Fibroblast of upper back skin (primary cell): ENCODE results near the gene HDAC9.
"Not testable (repeated sequence)": the region's sequence is repeated elsewhere in the genome, so short reads cannot be mapped to it uniquely, and the experiment has no call there.

Experiments
- DNase-seq: peaks from one replicate; pipeline ENCODE4 v3.0.0-alpha.2; 2013

Gene HDAC9

DNA sequence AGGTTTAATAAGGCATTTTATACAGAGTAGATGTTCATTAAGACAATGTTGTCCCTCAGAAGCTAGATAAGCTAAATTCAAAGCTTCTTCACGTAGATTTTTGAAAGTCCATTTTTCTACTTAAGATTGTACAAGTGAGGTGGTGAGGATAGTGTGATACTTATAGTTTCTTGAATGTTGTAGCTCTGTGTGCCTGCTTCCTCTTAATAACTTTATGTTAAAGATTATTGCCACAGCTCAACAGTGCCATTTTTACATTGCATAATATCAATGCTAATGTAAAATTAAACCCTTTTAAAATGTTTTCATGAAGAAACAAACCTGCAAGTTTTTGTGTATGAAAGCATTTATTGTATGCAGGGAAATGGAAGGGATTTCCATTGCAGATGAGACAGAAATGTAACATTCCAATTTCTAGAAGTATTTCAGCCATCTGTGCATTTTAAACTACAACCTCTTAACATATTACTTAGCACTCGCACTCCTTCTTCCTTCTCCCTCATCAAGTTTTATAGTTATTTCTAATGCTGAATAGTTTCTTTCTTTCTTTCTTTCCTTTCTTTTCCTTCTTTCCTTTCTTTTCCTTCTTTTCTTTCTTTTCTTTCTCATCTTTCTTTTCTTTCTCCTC lies 409.9 kb downstream of the HDAC9 start:
- no peak for DNase-seq

DNA sequence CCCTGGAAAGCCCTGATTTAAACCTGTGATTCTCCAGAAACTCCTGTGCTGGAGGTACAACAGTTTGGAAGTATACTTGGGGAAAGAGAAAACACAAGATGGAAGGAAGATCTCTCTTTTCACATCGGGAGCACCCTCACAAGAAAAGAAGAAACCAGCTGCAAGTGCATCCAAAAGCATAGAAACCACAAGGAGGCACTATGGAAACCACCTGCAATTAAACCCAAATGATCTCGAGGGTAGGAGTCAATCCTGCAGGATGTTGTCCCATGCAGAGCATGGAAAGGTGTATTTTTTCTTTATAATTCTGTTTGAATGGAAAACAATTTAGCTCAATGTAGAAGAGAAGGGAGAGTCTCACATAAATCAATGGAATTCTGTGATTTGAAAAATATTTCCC lies 411.4 kb downstream of the HDAC9 start:
- no peak for DNase-seq

DNA sequence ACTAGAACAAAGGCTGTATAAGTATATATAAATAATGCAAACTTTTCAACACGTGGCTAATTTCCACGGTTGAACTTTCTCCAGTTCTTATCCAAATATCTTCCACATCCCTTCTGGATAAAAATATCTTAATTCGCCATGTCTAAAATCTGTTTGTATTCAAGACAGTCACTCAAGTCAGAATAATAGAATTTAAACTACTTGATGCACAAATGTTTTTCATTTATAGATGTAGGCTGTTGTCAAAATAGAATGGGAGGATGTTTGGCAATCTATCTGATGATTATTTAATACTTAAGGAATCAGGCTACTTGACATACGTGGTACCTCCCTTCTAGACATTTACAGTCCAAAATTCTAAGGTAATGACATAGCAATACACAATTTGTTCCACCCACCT lies 417.6 kb downstream of the HDAC9 start:
- peak; percentile 41 for DNase-seq

DNA sequence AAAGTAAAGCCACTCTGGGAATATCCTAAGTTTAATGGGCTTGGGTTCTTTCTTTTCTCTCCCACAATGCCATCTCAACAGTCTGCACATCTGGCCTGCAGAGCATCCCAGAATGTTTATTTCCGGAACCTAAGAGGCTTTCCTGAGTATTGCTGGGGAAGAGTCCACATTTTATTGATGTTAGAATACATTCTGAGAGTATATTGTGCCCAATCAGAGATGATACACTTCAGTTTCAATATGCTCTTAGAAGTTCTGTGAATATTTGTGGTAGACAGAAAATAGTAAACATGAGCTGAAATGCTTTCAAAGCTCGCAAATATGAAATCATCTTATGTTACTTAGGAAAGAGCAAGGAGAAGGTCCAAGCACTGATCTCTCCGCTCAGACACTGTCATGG lies 421.3 kb downstream of the HDAC9 start:
- DNase-seq: no peak

DNA sequence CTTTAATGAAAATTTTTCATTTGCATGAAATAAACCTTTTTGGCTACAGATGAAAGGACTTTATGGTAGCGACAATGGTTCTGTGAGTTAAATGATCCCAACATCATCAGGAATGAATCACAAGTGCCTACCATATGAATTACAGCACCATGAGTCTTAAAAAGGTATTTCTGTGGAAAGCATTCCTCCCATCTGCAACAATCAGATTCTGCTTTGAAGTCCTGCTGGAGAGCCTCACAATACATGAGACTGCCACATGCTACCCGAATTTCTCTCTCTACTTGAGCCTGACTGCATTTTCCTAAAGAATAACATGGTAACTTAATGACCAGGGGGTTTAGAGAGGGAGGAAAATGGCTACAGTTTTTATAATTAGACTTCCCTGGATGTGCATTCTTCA lies 431.6 kb downstream of the HDAC9 start:
- DNase-seq: peak; percentile 84

DNA sequence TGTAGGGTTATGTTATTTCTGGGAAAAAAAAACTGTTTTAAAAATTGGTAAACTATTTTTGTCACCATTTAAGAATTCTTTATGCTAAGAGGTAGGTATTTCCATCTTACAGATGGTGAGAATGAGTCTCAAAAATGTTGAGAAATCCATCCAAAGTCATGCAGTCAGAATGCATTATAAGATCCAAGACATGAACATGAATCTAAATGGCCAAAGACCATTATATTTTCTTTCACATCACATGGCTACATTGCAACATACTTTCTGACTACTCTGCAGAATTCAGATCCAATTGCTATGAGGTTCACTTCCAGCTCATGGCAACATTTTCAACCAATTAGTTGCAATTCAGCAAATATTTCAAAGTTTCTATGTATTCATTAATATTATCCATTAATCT lies 440.7 kb downstream of the HDAC9 start:
- DNase-seq: peak; percentile 56

DNA sequence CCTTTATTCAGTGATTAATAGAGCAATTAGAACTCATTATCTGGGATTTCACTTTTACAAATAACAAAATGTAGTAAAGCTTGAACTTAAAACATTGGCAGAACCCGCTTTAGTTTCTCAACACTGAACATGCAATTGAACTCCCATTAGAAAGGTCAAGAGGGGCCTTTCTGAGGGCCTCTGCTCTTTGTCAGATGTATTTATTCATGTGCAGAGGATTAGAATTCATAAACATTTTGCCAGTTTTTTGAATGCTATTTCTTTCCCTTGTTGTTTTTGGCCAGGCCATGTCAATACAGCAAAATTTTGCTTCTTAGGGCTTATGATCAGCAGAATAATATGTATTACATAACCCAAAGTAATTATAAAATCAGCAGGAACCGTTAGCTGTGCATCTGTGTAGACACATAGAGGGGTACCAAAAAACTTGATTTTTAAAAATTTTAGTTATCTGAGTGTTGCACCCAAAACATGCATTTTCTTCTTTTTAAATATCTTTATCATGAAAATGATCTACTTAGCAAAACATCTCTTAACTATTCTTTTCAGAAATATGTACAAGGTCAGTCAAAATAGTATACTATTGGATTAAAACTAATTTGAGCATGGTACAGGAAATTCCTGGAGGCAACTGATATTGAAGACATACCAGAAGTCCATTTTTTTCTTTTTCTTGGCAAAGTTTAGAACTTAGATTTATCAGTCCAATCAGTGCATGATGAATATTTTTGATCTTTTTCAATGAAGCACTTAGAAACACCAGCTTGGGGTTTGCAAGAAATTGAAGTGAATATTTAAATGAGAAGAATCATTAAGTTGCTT lies 444.4 kb downstream of the HDAC9 start:
- DNase-seq: no peak

DNA sequence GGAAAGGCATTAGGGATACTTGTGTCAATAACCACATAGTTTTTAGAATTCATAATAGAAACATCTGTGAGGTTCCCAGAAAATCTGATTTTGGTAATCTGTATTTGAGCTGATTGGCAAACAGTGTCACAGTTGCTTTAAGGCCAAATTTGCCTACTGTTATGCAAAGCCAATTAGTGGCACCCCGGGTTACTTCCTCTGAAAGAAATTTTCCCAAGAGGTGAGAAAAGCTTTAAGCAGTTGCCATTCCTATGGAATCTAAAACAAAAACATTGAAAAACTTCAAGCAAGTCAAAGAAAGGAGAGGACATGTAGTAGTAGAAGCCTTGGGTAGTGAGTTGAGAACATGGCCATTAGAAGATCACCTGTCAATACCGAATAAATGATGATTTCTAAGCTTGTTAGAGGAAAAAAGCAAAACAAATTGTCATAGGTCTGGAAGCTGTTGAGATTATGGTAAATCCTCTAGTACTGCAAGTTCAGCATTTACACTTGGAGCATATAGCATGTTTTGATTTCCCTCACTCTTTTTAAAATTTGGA lies 445.1 kb downstream of the HDAC9 start:
- DNase-seq: no peak

DNA sequence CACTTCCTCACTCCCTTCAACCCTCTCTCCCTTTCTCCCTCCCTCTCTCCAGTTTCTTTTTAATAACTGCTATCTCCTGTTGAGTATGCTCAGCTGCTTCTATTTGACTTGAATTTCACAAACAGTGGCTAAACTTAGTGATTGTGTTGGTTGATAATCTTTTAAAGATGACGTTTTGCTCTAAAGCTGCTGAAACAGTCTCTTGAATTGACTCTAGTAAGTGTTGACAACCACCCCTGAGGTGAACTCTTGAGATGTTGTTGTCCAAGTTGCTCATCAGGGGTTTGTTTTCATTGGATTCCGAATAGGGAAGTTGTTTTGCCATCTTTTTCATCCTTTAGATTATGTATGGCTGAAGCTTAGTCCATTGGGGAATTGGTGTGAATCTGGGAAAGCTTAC lies 445.7 kb downstream of the HDAC9 start:
- DNase-seq: peak; percentile 11

DNA sequence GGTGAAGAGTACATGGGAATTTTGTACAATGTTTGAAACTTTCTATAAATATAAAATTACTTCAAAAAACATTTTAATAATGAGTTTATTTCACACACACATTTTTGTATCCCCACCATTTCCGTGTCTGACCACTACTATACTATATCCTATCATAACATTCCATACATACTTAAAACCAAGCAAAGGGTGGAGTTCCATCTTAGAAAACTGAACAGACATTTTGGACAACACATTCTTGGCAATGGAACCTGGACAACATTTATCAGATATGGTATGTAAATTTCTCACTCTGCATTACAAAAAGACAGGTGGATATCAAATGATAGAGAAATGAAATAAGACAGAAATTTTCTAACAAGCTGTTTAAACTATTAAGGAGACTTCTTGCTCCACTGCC lies 453.0 kb downstream of the HDAC9 start:
- DNase-seq: peak; percentile 34

DNA sequence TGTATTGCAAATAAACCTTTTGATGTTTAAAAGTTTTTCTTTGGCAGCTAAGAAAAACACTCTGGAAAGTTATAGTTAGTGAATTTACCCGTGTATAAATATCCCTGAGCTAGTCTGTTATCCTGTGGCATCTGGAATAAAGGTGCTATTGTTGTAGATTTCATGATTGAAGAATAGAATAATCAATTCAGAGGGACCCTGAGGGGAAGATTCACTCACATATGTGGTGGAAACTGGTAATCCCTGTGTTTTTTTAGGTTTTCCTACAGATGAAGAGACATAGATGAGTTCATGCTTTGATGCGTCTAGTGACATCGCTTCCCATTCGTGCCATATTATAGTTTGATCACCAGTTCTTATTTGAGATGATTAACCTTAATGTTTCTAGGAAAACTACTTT lies 457.3 kb downstream of the HDAC9 start:
- DNase-seq: no peak

DNA sequence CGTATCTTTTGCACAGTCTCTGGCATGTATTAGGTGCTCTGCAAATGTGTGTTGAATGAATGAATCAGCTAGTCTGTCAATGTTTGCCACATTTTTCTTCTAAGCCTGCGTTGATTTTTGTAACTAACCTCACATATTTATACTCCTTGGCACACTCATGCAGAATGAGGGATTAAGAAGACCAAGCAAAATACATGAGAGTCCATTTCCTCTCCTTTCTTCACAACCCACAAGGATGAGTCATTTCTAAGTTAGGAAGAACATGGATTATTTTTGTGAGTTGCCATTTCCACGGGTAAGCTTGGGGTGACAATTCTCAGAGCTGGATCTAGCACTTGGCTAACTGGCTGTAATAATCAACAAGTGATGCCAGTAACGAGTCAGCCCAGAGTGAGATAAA lies 463.1 kb downstream of the HDAC9 start:
- DNase-seq: peak; percentile 86

DNA sequence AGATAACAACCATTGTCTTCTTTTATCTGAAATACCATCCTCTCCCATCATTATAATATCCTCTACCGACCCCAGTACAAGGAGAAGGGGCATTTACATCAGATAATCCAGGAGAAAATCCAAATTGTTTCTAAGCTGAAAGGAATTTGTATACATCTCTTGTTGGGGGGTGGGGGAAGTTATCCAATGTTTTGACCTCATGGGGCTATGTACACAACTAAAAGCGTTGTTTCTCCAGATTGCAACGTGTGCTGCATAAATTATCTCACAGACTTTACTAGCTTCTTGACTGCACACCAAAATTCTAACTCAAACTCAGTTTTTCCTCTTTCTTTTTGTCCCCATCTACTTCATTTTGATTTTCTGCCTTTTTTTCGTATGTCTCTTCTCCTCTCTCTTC lies 465.2 kb downstream of the HDAC9 start:
- DNase-seq: peak; percentile 55

DNA sequence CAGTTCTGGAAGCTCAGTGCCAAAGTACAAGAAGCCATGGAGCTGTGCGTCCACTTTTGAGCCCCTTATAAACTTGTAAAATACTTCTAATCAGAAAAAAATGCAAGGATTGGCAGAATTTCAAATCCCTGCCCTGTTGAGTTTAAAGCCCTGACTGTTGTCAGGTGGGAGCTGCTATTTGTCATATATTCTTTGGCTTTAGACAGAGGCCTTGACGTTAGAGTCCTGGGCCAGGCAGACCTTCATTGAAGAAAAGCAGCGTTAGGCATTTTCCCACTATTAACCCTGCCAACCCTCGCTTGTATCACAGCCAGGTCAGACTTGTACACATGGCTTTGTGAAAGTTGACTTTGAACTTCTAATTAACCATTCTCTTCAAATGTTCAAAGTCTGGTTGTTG lies 466.5 kb downstream of the HDAC9 start:
- peak; percentile 62 for DNase-seq

DNA sequence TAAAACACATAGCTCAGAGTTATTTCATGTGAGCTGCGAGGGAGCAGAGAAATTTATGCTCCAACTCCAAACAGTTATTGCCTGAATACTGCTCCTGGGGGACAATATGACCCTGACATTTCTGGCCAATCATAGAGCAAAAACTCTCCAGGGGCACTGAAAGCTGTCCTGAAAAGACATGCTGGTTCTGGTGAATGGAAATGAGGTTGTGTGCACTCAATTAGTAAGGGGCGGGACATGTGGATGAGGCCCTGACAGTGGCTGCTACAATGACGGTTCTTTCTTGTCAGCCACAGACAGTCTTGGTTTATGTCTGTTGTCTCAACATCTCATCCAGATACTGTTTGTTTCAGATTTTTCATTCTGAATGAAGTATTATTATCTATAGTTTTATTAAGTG lies 470.1 kb downstream of the HDAC9 start:
- no peak for DNase-seq

DNA sequence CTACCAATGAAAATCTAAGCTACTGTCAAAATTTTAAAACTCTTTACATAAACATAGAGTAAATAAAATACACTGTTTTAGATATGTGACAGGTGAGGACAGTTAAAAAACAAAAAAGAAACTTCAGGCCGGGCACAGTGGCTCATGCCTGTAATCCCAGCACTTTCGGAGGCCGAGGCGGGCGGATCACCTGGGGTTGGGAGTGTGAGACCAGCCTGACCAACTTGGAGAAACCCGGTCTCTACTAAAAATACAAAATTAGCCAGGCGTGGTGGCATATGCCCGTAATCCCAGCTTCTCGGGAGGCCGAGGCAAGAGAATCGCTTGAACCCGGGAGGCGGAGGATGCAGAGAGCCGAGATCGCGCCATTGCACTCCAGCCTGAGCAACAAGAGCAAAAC lies 472.2 kb downstream of the HDAC9 start:
- DNase-seq: not testable (repeated sequence)

DNA sequence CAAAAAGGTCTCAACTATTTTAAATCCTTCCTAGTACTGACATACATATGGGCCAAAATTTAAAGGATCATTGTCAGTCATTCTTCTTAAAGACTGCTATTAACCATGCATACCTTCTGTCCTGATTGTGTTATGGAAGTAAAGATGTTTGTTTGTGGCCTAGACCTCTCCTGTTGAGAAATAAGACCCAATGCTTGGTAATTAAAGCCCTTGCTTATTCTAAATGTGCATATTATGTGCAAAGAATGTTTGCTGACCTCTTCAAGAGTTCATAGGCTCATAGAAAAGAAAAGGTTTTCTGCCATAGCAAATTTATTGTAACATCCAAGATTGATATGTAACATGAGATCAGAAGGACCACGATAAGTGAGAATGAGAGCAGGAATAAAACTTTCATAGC lies 476.3 kb downstream of the HDAC9 start:
- no peak for DNase-seq

DNA sequence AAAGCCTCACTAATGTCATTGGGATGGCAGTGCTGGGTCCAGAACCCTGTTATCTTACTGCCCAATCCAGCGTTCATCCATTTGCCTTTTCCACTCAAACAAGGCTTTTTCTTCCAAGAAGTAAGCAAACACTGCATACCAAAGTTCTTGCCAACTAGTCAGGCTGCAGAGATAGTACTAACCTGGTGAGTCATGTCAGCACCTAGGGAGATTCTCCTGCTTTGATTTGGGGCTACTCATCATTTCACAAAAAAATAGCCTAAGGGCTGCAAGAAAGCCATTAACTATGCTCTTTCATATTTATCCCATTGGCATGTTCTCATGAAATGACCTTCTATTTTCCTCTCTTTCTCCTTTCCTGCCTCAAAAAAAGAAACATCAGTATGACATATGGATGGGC lies 479.3 kb downstream of the HDAC9 start:
- DNase-seq: peak; percentile 80

DNA sequence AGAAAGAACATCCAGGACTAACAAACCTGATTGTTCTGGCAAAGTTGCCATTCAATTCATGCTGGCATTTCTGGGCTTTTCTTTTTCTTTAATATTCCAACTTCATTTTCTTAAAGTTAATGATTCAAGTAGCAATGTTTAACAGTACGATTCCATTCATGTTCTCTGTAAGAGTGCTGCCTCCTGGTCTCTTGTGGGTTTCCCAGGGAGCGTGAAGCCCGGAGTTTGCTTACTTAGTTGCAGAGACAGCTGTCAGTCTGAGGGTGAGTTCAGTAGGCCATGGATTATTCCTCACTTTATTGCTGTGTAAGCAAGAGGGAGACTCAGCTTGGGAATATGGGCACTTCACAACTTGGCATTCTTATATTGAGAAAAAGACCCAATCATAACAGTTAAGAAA lies 479.7 kb downstream of the HDAC9 start:
- DNase-seq: no peak

DNA sequence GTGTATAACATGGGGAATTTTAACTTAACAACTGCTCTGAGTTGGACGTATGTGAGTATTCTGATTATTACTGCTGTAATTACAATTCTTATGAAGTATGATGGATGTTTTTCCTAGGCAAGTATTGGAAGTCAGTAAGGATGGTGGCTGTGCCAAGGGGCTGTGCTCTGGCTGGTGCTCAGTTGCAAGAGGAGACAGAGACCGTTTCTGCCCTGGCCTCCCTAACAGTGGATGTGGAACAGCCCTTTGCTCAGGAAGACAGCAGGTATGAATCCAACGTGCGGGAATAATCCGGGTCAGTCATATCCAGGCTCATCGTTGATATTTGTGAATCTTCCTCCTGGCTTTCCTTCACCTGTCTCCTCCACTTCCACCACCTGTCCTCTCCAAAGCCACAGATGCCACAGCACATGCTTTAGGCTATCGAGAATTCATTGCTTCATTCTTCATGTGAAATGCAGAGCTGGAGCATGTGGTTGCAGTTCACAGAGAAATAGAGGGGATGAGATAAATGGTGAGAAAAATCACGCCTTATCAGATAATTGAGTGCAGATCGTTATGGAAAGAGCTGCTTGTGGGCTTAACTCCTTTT lies 480.2 kb downstream of the HDAC9 start:
- DNase-seq: no peak

DNA sequence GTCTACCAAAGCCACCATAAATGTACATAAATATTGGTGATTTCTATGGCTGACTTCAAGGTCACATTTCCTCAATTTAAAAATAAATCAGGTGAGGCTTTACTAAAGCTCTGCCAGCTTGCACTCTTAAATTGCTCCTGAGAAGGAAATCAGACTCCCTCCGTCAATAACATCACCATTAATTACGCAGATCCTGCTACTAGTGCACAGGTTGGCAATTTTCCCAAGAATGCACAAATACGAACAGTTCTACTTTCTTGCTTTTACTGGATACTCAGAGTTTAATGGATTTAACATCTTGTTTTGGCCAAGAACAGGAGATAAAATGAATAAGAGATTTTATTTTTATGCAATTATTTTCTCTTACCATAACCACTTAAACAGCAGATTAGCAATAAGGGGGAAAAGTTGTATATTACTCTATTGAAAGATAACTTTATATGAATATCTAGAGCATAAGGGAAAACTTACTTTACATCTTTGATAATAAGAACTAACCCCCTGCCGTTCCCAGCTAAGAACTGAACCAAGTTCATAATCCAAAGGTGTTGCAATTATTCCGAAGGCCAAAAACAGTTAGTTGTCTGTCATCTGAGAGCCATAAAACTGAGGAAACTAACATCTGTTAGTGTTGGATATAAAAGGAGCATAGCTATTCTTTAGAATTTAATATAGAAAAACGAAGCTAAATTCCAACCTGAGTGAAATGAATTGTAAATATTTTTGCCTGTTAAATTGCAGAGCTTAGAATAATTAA lies 481.3 kb downstream of the HDAC9 start:
- DNase-seq: no peak

DNA sequence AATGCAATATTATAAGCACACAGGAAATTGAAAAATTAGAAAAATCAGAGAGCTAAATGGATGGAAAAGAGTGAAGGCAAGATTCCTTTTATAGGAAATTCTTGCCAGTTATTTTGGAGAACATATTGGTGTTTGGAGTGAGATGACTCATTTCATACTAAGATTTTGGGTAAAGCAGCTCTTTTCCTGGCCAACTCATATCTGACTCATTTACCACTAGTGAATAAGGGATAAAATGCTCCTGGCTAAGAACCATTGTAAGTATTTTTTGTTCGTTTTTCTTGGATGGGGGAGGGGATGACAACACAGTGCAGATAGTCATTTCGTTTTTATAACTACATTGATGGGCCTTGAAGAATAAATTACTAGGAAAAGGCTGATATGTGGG lies 482.6 kb downstream of the HDAC9 start:
- DNase-seq: peak; percentile 97

DNA sequence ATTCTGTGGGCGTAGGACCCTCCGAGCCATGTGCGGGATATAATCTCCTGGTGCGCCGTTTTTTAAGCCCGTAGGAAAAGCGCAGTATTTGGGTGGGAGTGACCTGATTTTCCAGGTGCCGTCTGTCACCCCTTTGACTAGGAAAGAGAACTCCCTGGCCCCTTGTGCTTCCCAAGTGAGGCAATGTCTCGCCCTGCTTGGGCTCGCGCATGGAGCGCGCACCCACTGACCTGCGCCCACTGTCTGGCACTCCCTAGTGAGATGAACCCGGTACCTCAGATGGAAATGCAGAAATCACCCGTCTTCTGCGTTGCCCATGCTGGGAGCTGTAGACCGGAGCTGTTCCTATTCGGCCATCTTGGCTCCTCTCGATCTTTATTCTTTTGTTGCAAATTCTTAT lies 495.2 kb downstream of the HDAC9 start:
- not testable (repeated sequence) for DNase-seq
